ENCODE results near the gene RYR1.
"Not testable (repeated sequence)": the region's sequence is repeated elsewhere in the genome, so short reads cannot be mapped to it uniquely, and the experiment has no call there.

RYR1 gene

DNA sequence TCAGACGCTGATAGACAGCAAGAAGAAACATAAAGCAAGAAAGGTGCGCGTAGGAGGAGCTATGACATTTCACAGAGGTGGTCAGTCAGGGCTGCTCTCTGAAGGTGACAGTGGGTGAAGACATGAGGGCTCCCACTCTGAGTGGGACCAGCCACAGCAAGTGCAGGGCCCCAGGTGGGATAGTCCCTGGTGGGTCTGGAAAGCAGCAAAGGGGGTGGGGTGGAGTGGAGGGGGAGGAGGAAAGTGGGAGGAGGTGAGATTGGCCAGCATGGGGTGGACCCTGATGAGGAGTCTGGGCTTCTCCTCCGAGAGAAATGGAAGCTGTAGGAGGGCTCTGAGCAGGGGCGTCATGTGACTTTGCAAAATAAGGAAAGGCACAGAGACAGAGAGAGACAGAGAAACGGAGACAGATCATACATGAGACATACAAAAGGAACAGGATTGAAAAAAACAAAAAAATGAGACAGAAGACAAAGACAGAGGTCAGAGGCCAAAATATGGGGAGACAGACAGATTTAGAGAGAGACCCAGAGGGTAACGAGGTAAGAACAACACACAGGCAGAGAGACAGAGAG, 181.6 kb downstream of the RYR1 start:
- DNase-seq (ENCODE audit: low read depth, low spot score): no peak

DNA sequence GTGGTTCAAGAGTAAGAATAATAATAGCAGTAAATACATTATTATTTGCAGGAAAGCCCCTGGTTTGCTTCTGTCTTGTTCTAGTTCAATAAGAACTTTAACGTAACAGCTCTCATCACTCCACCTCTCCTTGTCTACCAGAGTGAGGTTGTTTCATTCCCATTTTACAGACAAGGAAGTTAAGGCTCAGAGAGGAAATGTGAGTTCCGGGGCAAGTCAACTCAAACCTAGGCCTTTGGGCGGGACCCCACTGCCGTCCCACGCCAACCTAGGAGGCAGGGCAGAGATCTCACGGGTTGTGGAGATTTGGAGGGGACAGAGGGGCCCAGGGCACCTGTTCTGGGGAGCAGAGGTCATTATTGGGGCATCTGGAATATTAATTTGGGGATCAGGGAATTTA, 182.8 kb downstream of the RYR1 start:
- no peak for DNase-seq (ENCODE audit: low read depth, low spot score)

DNA sequence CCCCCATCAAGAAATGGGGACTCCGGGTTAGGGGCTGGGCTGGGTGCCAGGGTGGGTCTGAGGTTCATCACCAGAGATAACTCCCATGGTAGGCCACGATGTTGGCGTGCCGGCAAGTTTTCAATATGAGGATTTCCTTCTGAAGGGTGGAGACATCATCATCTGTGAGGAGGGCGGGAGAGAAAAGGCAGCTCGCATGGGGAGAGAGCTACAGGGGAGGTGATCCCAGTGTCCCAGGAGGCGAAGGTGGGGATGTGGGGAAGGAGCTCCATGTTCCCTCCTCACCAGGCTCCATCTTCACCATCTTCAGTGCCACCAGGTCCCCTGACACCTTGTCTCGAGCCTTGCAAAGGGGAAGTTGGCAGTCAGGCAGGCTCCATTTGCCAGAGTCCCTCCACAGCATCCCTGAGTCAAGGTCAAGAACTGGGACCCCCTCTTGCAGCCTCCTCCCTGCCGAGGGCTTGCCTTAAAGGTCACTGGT, 183.8 kb downstream of the RYR1 start:
- DNase-seq (ENCODE audit: low read depth, low spot score): no peak

GRCh38 chr19:38617764-38618589, 184.5 kb downstream of the RYR1 start, which contains the start of gene MAP4K1:
Gene MAP4K1, minus strand, starts transcription at chr19:38617953. Its CDS starts 58 bp downstream, at chr19:38617895.
- DNase-seq (ENCODE audit: low read depth, low spot score): no peak

GRCh38 chr19:38618590-38619360, 185.3 kb downstream of the RYR1 start, which contains the start of gene EIF3K:
Gene EIF3K, plus strand, starts transcription at chr19:38619188. Its CDS starts 81 bp downstream, at chr19:38619269.
- DNase-seq (ENCODE audit: low read depth, low spot score): peak; percentile 93

DNA sequence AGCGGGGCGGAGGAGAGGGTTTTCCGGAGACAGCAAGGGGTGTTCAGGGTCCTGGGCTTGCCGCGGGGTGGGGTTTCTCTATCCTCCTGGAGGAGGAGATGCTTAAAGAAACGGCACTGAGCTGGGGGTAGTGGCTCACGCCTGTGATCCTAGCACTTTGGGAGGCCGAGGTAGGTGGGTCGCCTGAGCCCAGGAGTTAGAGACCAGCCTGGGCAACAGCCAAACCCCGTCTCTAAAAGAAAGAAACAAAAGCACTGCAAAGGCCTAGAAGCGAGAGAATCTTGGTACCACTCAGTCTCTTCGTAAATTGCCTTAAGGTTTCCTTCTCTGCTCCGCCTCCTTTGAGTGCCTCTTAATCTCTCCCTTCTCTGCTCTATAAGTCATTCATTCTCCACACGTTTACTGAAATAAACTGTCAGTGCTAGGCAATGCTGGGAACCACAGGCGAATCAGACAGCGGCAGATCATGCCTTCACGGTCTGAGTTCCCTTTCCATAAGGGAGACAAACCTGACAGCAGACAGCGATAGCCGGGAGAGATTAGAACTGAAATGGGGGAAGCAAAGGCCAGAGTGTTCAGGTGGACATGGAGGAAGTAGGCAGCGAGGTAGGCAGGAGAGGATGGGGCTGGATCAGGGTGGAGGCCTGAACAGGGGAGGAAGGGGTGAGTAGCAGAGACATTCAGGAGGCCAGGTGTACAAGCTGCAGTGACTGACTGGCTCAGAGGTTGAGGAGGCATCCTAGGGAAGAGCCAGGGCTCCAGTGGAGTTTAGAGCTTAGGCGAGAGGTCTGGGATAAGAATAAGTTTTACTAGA, 186.1 kb downstream of the RYR1 start:
- DNase-seq (ENCODE audit: low read depth, low spot score): no peak

- no peak for DNase-seq (ENCODE audit: low read depth, low spot score)
Measured at GRCh38 chr19:38624822-38625221, 191.3 kb downstream of the RYR1 start.

- no peak for DNase-seq (ENCODE audit: low read depth, low spot score)
Measured at GRCh38 chr19:38626401-38626800, 192.9 kb downstream of the RYR1 start.

GRCh38 chr19:38629568-38629967, 196.1 kb downstream of the RYR1 start:
- no peak for DNase-seq (ENCODE audit: low read depth, low spot score)

GRCh38 chr19:38631301-38631700, 197.8 kb downstream of the RYR1 start:
- not testable (repeated sequence) for DNase-seq (ENCODE audit: low read depth, low spot score)

- not testable (repeated sequence) for DNase-seq (ENCODE audit: low read depth, low spot score)
Measured at GRCh38 chr19:38631811-38632475, 198.5 kb downstream of the RYR1 start.

GRCh38 chr19:38632476-38633213, 199.2 kb downstream of the RYR1 start:
- DNase-seq (ENCODE audit: low read depth, low spot score): no peak

DNA sequence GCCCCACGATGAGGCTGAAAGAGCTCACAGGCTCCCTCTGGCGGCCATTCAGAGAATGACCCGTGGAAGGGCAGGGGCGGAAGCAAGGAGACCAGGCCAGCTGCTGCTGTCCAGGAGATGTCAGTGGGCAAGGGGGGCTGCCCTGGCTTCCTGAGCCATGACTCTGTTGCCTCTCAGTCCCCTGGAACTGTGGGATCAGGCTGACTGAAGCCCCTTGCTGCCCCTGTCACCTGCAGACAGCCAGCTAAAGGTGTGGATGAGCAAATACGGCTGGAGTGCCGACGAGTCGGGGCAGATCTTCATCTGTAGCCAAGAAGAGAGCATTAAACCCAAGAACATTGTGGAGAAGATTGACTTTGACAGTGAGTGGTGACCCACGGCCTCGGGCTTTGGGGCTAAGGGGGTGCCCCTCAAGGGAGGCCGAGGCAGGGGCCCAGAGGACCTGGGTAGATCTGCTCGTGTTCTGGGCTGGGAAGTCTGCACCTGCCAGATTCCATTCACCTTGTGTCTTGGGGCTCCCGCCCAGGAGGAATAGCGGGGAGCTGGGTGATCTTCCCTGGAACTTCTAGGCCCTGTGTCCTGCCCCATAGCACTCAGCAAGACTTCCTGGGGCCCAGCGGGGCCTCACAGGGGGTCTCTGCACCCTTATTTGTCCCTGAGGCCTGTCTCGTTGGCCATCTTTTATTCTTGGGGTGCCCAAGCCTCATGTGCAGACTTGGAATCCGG, 201.4 kb downstream of the RYR1 start:
- no peak for DNase-seq (ENCODE audit: low read depth, low spot score)

GRCh38 chr19:38635483-38636399, 202.2 kb downstream of the RYR1 start:
- no peak for DNase-seq (ENCODE audit: low read depth, low spot score)
